ENCODE data around the gene ELOVL7. TPM values are rescaled to one million over a fixed set of nuclear protein-coding genes. Genes with fewer than 3 reads are reported as not detected.
"Not testable (repeated sequence)": the region's sequence is repeated elsewhere in the genome, so short reads cannot be mapped to it uniquely, and the experiment has no call there.

ELOVL7 gene
- total RNA-seq, 1 donor from 2014 or later = 0.60 TPM

GRCh38 chr5:60719329-60719728 is 124.7 kb downstream of the ELOVL7 start:
- ATAC-seq = no peak
- DNase-seq (ENCODE audit: low spot score) = no peak

- DNase-seq (ENCODE audit: low spot score) = no peak
- ATAC-seq = no peak
Measured at GRCh38 chr5:60718166-60718892, 125.7 kb downstream of the ELOVL7 start.

GRCh38 chr5:60715201-60715928 is 128.7 kb downstream of the ELOVL7 start:
- ATAC-seq; DNase-seq (ENCODE audit: low spot score): not testable (repeated sequence)

- DNase-seq (ENCODE audit: low spot score) (no peak), ATAC-seq (no peak)
Measured at GRCh38 chr5:60712950-60713349, 131.1 kb downstream of the ELOVL7 start.

GRCh38 chr5:60711892-60712291 is 132.2 kb downstream of the ELOVL7 start:
- ATAC-seq; DNase-seq (ENCODE audit: low spot score): not testable (repeated sequence)

GRCh38 chr5:60710362-60710761 is 133.7 kb downstream of the ELOVL7 start:
- ATAC-seq (no peak), DNase-seq (ENCODE audit: low spot score) (no peak)

- DNase-seq (ENCODE audit: low spot score) (no peak), ATAC-seq (no peak)
Measured at GRCh38 chr5:60705144-60705543, 138.9 kb downstream of the ELOVL7 start.

- ATAC-seq (no peak), DNase-seq (ENCODE audit: low spot score) (no peak)
Measured at GRCh38 chr5:60703944-60704343, 140.1 kb downstream of the ELOVL7 start.

Other genes with a start within 250 kb of the ELOVL7 start
- gene DEPDC1B, start 144.1 kb downstream of the ELOVL7 start, total RNA-seq = 0.23 TPM
- gene ERCC8, start 100.8 kb upstream of the ELOVL7 start, total RNA-seq = 3.7 TPM
- 11.2 TPM for gene NDUFAF2, start 100.9 kb upstream of the ELOVL7 start, total RNA-seq

Data from left lobe of liver (tissue), 2 donors.